GM19324 (cell line): Measurements from ENCODE around the gene PRR23A.
"Not testable (repeated sequence)": the region's sequence is repeated elsewhere in the genome, so short reads cannot be mapped to it uniquely, and the experiment has no call there.

Experiments
- ATAC-seq: cut with Tn5 transposase; IDR thresholded peaks from one replicate; pipeline ENCODE4 v1.9.1; 2021; ENCODE audit warnings: mild to moderate bottlenecking, moderate library complexity; ENCODE audit not compliant: unreplicated experiment, low FRiP score

PRR23A gene

GRCh38 chr3:139006051-139006716 lies at the start of gene PRR23A:
TSS of gene PRR23A (minus strand) at chr3:139006268. CDS start at chr3:139006268, 0 bp downstream.
- no peak for ATAC-seq

- no peak for ATAC-seq
Observed at GRCh38 chr3:139052802-139053600, 46.9 kb upstream of the PRR23A start.

GRCh38 chr3:139044366-139045210 lies 38.5 kb upstream of the PRR23A start, which contains the start of gene PRR23C:
TSS of gene PRR23C (minus strand) at chr3:139044892. CDS start at chr3:139044620, 272 bp downstream.
- ATAC-seq = no peak

GRCh38 chr3:139043554-139044365 lies 37.7 kb upstream of the PRR23A start:
- ATAC-seq = no peak

- no peak for ATAC-seq
Observed at GRCh38 chr3:139037478-139037877, 31.4 kb upstream of the PRR23A start.

- no peak for ATAC-seq
Observed at GRCh38 chr3:139032326-139033002, 26.4 kb upstream of the PRR23A start.

GRCh38 chr3:139030576-139030975 lies 24.5 kb upstream of the PRR23A start:
- not testable (repeated sequence) for ATAC-seq

GRCh38 chr3:139024968-139025367 lies 18.9 kb upstream of the PRR23A start:
- ATAC-seq = no peak

GRCh38 chr3:139020868-139021234 lies 14.8 kb upstream of the PRR23A start, which contains the start of gene PRR23B:
TSS of gene PRR23B (minus strand) at chr3:139020926. CDS start at chr3:139020661, 265 bp downstream.
- ATAC-seq = no peak

- no peak for ATAC-seq
Observed at GRCh38 chr3:139020036-139020867, 14.2 kb upstream of the PRR23A start.

- no peak for ATAC-seq
Observed at GRCh38 chr3:139016430-139017048, 10.5 kb upstream of the PRR23A start.

GRCh38 chr3:139005356-139005993 lies 593 bp downstream of the PRR23A start:
- no peak for ATAC-seq

GRCh38 chr3:138995706-138996105 lies 10.4 kb downstream of the PRR23A start:
- no peak for ATAC-seq

- no peak for ATAC-seq
Observed at GRCh38 chr3:138987181-138987580, 18.9 kb downstream of the PRR23A start.

GRCh38 chr3:138985932-138986331 lies 20.1 kb downstream of the PRR23A start:
- ATAC-seq = no peak

- no peak for ATAC-seq
Observed at GRCh38 chr3:138984816-138985215, 21.3 kb downstream of the PRR23A start.

GRCh38 chr3:138976047-138976446 lies 30.0 kb downstream of the PRR23A start:
- ATAC-seq = no peak

GRCh38 chr3:138975351-138975750 lies 30.7 kb downstream of the PRR23A start:
- no peak for ATAC-seq
